Measurements from ENCODE around the gene STX5.

- TF ChIP-seq CTCF (IDR thresholded peaks at IDR 0.05) (no peak), POLR2A (IDR thresholded peaks at IDR 0.05) (no peak)
These were observed 25.2 kb downstream of the STX5 start for GRCh38 chr11:62806611-62807121.

All from Peyer's patch (tissue), 4 donors.